ENCODE measurements around the gene ELMO1.

GRCh38 chr7:36942025-36942424, 506.6 kb downstream of the ELMO1 start:
- TF ChIP-seq CTCF (conservative IDR thresholded peaks at IDR 0.05; ENCODE audit: low read depth, low read length) (no peak), EZH2 (IDR thresholded peaks at IDR 0.05; ENCODE audit: borderline replicate concordance, low read depth, low read length, poor library complexity, severe bottlenecking) (no peak)

Data from A673 (cell line).